NCI-H748 treated with DMSO at 0.1 percent for 48 hours (cell line): ENCODE data around the gene COX7A2.

Experiments
- DNase-seq: peaks from one replicate; lab custom pipeline; 2025; lab: John Stamatoyannopoulos, UW

COX7A2 gene

GRCh38 chr6:75220357-75220756 lies 23.2 kb downstream of the COX7A2 start:
- DNase-seq = no peak

GRCh38 chr6:75219263-75219662 lies 24.3 kb downstream of the COX7A2 start:
- DNase-seq = no peak

- DNase-seq = no peak
These were observed 26.4 kb downstream of the COX7A2 start for GRCh38 chr6:75217193-75217592.

- DNase-seq = no peak
These were observed 28.3 kb downstream of the COX7A2 start for GRCh38 chr6:75215291-75215690.

GRCh38 chr6:75213732-75214131 lies 29.9 kb downstream of the COX7A2 start:
- no peak for DNase-seq

- no peak for DNase-seq
These were observed 30.5 kb downstream of the COX7A2 start for GRCh38 chr6:75213112-75213511.

- no peak for DNase-seq
These were observed 31.5 kb downstream of the COX7A2 start for GRCh38 chr6:75211920-75212590.

- DNase-seq = peak; percentile 71
These were observed 32.5 kb downstream of the COX7A2 start for GRCh38 chr6:75210885-75211739.

- no peak for DNase-seq
These were observed 34.3 kb downstream of the COX7A2 start for GRCh38 chr6:75209184-75209723.

GRCh38 chr6:75208298-75209183 lies 35.1 kb downstream of the COX7A2 start:
- DNase-seq = peak; percentile 28

GRCh38 chr6:75206576-75207342 lies 36.8 kb downstream of the COX7A2 start:
- DNase-seq = no peak

GRCh38 chr6:75205776-75206575 lies 37.6 kb downstream of the COX7A2 start, which contains the start of gene COL12A1:
TSS of gene COL12A1 (minus strand) at chr6:75206053. CDS start at chr6:75202792, 3,261 bp downstream.
- DNase-seq = peak; percentile 57

GRCh38 chr6:75204959-75205775 lies 38.4 kb downstream of the COX7A2 start:
- peak; percentile 57 for DNase-seq

- DNase-seq = peak; percentile 33
These were observed 39.2 kb downstream of the COX7A2 start for GRCh38 chr6:75204217-75204958.

- no peak for DNase-seq
These were observed 39.9 kb downstream of the COX7A2 start for GRCh38 chr6:75203721-75204120.

GRCh38 chr6:75202676-75203131 lies 40.9 kb downstream of the COX7A2 start:
- DNase-seq = no peak

- DNase-seq = no peak
These were observed 41.5 kb downstream of the COX7A2 start for GRCh38 chr6:75201901-75202672.

GRCh38 chr6:75201021-75201420 lies 42.6 kb downstream of the COX7A2 start:
- DNase-seq = no peak
